ENCODE measurements around the gene NOCT. TPM values are rescaled to one million over a fixed set of nuclear protein-coding genes. Genes with fewer than 3 reads are reported as not detected.
A peak's percentile ranks its signal among the peaks of the same experiment; 100 is the strongest.

Gene NOCT
- total and polyA plus RNA-seq, 2 experiments from 2014 or later = 16.0 to 76.6 TPM

GRCh38 chr4:139078926-139079325 lies 63.3 kb downstream of the NOCT start:
- Histone ChIP-seq H2AFZ (no peak overlapping the region), H3K4me1 (ENCODE audit: insufficient read depth) (peaks cover 11% of the 10 kb centered on the region; the same call in 1 of the 2 replicates), H3K79me2 (replicated peaks; ENCODE audit: insufficient read depth) (peaks cover 88% of the 10 kb centered on the region), H4K20me1 (replicated peaks; ENCODE audit: insufficient read depth) (peaks cover 35% of the 10 kb centered on the region), H3K9me2 (ENCODE audit: insufficient read depth) (no peaks in the 10 kb centered on the region), H3F3A (replicated peaks; ENCODE audit: low read depth) (peaks cover 3% of the 10 kb centered on the region), H3K4me2 (no peak overlapping the region), H3K27me3 (ENCODE audit: insufficient read depth) (no peaks in the 10 kb centered on the region), H3K36me3 (ENCODE audit: insufficient read depth) (no peaks in the 10 kb centered on the region), H3K4me3 (no peak overlapping the region), H3K27ac (ENCODE audit: low read depth) (no peak overlapping the region)
- Mint-ChIP-seq H3K27me3 (ENCODE audit: insufficient read depth, low read depth, poor library complexity) (peaks cover 8% of the 10 kb centered on the region), H3K9me3 (no peaks in the 10 kb centered on the region; the same call in 1 of the 3 replicates), H3K27ac (no peak overlapping the region), H3K36me3 (ENCODE audit: low read depth) (no peaks in the 10 kb centered on the region), H3K4me1 (peaks cover 5% of the 10 kb centered on the region; the same call in 2 of the 3 replicates), H3K4me3 (no peak overlapping the region)
- TF ChIP-seq NANOG (IDR thresholded peaks at IDR 0.05; ENCODE audit: borderline replicate concordance) (no peak), CTCF (conservative IDR thresholded peaks at IDR 0.05; ENCODE audit: low read depth in 2 of 2) (no peak)
- ATAC-seq (no peak), DNase-seq (ENCODE audit: low spot score) (no peak)

- DNase-seq (ENCODE audit: low spot score) (peak; percentile 99), ATAC-seq (peak; percentile 84)
- H4K20me1 ChIP-seq (replicated peaks; ENCODE audit: insufficient read depth) = peaks cover 29% of the 10 kb centered on the region
- peak overlapping the region; percentile 89 for H3K4me3 ChIP-seq
- H3F3A ChIP-seq (replicated peaks; ENCODE audit: low read depth) = peaks cover 3% of the 10 kb centered on the region
- Mint-ChIP-seq H3K4me1 (peaks cover 21% of the 10 kb centered on the region; the same call in 2 of the 3 replicates), H3K27me3 (ENCODE audit: insufficient read depth, low read depth, poor library complexity) (peaks cover 9% of the 10 kb centered on the region), H3K27ac (peak overlapping the region; percentile 99), H3K9me3 (no peaks in the 10 kb centered on the region; the same call in 1 of the 3 replicates), H3K36me3 (ENCODE audit: low read depth) (no peaks in the 10 kb centered on the region; the same call in 2 of the 3 replicates), H3K4me3 (peak overlapping the region; percentile 100)
- peaks cover 52% of the 10 kb centered on the region for H3K79me2 ChIP-seq (replicated peaks; ENCODE audit: insufficient read depth)
- peak overlapping the region; percentile 79 for H3K4me2 ChIP-seq
- H3K27ac ChIP-seq (ENCODE audit: low read depth) = peak overlapping the region; percentile 97
- no peaks in the 10 kb centered on the region for H3K9me2 ChIP-seq (ENCODE audit: insufficient read depth)
- H3K27me3 ChIP-seq (ENCODE audit: insufficient read depth) = no peaks in the 10 kb centered on the region
- H3K36me3 ChIP-seq (ENCODE audit: insufficient read depth) = no peaks in the 10 kb centered on the region
- no peak overlapping the region for H2AFZ ChIP-seq
- peaks cover 15% of the 10 kb centered on the region; the same call in 1 of the 2 replicates for H3K4me1 ChIP-seq (ENCODE audit: insufficient read depth)
- TF ChIP-seq NANOG (IDR thresholded peaks at IDR 0.05; ENCODE audit: borderline replicate concordance) (no peak), ZNF331 (CRISPR knock-in tag; IDR thresholded peaks at IDR 0.05; ENCODE audit: low read depth) (no peak), REST (IDR thresholded peaks at IDR 0.05; ENCODE audit: unreplicated experiment) (no peak), ETS1 (IDR thresholded peaks at IDR 0.05) (peak; percentile 45; the same call in 1 of the 2 replicates), EZH2 (IDR thresholded peaks at IDR 0.05; ENCODE audit: low read depth, unreplicated experiment) (no peak), CTCF (conservative IDR thresholded peaks at IDR 0.05; ENCODE audit: low read depth in 2 of 2) (peak in 1 of 2 experiments; percentile 15; a peak in 1 of 4 replicates), JUNB (IDR thresholded peaks at IDR 0.05; ENCODE audit: unreplicated experiment) (no peak), CREB1 (CRISPR knock-in tag; IDR thresholded peaks at IDR 0.05; ENCODE audit: low read depth) (peak; percentile 71; the same call in 1 of the 2 replicates), EZH2phosphoT487 (IDR thresholded peaks at IDR 0.05; ENCODE audit: unreplicated experiment) (no peak), STAT1 (IDR thresholded peaks at IDR 0.05; ENCODE audit: unreplicated experiment) (no peak), ZNF114 (CRISPR knock-in tag; IDR thresholded peaks at IDR 0.05) (no peak), POLR2AphosphoS5 (IDR thresholded peaks at IDR 0.05; ENCODE audit: low read depth) (peak; percentile 47)
Observed at GRCh38 chr4:139082750-139083606, 67.4 kb downstream of the NOCT start.
